ENCODE measurements around the gene CLSTN1.
"Not testable (repeated sequence)": the region's sequence is repeated elsewhere in the genome, so short reads cannot be mapped to it uniquely, and the experiment has no call there.

Gene CLSTN1

DNA sequence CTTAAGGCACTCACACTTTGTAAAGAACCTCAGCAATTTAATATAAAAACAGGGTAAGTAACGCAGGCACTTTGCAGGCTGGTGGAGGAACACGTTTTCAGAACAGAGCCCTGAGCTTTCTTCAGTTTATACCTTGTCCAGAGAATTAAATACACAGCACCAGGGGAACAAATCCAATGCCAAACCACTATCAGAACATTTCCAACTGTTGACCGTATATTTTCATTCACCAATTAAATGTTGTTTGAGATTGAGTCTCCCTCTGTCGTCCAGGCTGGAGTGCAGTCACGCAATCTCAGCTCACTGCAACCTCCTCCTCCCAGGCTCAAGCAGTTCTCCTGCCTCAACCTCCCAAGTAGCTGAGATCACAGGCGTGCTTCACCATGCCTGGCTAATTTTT, 29.7 kb downstream of the CLSTN1 start:
- DNase-seq: no peak

- DNase-seq: no peak
These were observed 30.5 kb downstream of the CLSTN1 start for GRCh38 chr1:9793291-9793690.

GRCh38 chr1:9792156-9793042, 31.4 kb downstream of the CLSTN1 start:
- peak; percentile 88 for DNase-seq

GRCh38 chr1:9789700-9790099, 34.1 kb downstream of the CLSTN1 start:
- not testable (repeated sequence) for DNase-seq

DNA sequence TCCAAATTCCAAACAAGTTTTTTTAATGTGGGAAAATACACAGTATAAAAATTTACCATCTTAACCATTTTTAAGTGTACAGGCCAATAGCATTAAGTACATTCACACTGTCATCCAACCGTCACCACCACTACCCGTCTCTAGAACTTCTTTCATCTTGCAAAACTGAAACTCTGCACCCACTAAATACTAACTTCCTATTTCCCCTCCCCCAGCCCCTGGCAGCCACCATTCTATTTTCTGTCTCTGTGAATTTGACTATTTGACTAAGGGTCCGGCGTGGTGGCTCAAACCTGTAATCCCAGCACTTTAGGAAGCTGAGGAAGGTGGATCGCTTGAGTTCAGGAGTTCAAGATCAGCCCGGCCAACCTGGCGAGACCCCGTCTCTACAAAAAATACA, 36.1 kb downstream of the CLSTN1 start:
- no peak for DNase-seq

GRCh38 chr1:9785406-9785805, 38.4 kb downstream of the CLSTN1 start:
- no peak for DNase-seq

GRCh38 chr1:9784508-9785133, 39.1 kb downstream of the CLSTN1 start:
- peak; percentile 44 for DNase-seq

DNA sequence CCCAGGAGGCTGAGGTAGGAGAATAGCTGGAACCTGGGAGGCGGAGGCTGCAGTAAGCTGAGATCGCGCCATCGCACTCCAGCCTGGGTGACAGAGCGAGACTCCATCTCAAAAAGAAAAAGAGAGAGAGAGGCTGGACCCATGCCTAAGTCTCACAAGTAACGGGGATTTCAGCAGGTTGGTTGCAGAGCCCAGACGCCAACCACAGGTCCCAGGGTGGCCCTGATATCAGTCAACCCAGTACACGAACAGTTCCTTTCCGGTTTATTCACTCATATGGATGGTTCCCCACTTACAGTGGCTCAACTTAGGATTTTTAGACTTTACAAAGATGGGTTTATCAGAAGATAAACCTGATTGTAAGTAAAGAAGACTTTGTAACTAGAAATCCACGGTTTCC, 40.9 kb downstream of the CLSTN1 start:
- no peak for DNase-seq

DNA sequence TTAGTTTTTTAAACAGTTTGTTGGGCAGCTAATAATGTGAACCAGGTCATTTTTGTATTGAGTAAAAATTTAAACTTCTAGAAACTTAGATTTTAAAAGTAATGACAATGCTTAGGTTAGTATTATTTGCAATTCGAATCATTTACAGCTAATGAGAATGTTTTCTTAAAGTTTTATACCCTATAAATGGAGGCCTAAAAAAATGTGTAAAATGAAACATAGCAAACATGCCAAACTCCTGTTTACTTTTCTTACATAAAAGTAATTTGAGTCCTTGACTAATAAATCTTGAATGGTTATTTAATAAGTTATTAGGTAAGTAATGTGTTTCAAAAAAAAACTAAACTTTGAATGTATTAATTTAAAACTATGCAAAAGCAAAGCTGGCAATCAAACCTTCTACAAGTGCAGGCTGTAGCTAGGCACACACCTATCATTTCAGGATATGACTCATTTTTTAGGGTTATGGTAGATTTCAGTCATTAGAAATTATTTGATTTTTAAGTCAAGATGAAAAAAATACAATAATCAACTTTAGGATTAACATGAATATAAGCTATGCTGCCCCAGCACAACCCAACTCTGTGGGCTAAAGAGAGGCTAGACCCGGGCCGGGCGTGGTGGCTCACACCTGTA, 41.5 kb downstream of the CLSTN1 start:
- DNase-seq: no peak

DNA sequence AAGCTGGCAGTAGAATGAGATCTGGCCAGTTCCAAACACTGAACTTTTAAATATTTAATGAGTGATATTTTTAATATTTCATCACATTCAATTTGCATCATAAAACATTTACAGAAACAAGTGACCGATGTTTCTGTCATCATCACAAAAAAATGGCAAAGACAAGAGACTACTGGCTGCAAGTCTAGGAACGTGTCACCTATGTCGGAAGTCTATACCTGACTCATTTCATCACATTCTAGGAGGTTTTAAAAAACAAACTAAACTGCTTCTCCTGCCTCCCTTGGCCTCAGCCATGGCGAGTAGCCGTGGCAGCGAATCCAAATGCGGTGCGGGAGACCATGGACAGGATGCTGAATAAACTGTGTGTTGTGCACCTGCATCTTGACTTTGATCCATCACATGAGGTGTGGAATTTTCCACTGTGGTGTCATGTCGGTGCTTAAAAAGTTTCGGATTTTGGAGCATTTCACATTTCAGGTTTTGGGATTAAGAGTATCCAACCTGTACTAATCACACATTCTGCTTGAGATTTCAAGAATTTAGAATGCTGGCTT, 43.1 kb downstream of the CLSTN1 start:
- DNase-seq: no peak

DNA sequence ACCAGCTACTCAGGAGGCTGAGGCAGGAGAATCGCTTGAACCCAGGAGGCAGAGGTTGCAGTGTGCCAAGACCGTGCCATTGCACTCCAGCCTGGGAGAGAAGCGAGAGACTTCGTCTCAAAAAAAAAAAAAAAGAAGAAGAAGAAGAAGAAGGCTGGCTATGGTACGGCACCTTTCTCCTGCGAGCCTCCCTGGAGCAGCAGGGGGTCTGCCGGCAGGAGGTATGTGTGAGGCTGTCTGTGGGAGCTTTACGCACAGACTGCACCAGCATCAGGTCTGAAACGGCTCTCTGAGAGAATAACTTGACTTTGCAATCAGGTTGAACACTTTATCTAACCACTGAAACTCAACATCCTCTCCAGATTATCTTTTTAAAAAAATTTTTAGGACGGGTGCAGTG, 44.9 kb downstream of the CLSTN1 start:
- no peak for DNase-seq

GRCh38 chr1:9776685-9777084, 47.1 kb downstream of the CLSTN1 start:
- no peak for DNase-seq

- DNase-seq: no peak
These were observed 48.8 kb downstream of the CLSTN1 start for GRCh38 chr1:9774712-9775679.

DNA sequence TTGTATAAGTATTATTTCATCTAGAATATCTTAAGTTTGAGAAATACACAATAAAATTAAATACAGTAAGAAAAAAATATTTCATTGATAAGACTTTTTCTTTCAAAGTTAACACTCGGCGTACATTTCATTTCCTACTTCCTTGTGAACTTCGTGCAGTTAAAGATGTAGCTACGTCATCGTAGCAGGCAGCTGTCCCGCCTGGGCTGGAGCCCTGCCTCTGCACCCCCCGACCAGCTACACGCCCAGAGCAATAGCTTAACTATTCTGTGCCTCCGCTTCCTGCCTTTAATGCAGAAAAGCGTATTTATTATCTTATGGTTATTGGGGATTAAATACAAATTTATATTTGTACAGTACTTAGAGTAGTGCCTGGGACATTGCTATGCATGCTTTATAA, 53.5 kb downstream of the CLSTN1 start:
- no peak for DNase-seq

- no peak for DNase-seq
These were observed 54.8 kb downstream of the CLSTN1 start for GRCh38 chr1:9768983-9769382.

GRCh38 chr1:9767964-9768668, 55.6 kb downstream of the CLSTN1 start:
- no peak for DNase-seq

DNA sequence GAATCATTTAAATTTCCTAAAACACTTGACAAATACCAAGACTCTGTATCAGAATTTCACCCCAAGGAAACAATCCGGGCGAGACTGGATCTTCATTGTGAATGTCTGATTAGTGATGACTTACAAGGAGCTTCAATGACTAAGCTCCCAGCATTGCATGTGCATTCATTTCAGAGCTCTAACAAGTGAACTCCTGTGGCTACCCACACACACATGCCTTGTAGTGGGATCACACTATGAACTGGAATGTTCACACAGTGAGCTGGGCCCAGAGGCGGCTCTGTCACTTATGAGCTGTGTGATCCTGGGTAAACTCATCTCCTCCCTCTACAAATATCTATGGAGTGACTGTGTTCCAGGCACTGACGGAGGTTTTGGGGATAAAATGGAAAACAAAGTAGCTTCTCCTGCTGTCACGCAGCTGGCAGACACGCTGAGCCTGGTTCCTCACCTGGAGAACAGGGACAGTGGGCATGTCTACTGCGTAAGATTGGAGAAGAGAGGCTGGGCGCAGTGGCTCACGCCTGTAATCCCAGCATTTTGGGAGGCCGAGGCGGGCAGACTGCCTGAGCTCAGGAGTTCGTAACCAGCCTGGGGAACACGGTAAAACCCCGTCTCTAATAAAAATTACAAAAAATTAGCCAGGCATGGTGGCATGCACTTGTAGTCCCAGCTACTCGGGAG, 56.9 kb downstream of the CLSTN1 start:
- DNase-seq: no peak

GRCh38 chr1:9764550-9764949, 59.2 kb downstream of the CLSTN1 start:
- no peak for DNase-seq

- no peak for DNase-seq
These were observed 59.9 kb downstream of the CLSTN1 start for GRCh38 chr1:9763914-9764313.

DNA sequence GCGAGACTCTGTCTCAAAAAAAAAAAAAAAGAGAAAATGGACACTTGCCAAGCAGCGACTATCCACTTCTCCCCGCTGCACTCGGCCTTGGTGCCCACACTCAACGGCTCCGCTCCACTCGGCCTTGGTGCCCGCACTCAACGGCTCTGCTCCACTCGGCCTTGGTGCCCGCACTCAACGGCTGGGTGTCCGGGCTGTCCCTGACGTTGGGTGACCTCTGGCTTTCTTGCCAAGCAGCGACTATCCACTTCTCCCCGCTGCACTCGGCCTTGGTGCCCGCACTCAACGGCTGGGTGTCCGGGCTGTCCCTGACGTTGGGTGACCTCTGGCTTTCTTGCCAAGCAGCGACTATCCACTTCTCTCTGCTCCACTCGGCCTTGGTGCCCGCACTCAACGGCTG, 61.3 kb downstream of the CLSTN1 start:
- not testable (repeated sequence) for DNase-seq

DNA sequence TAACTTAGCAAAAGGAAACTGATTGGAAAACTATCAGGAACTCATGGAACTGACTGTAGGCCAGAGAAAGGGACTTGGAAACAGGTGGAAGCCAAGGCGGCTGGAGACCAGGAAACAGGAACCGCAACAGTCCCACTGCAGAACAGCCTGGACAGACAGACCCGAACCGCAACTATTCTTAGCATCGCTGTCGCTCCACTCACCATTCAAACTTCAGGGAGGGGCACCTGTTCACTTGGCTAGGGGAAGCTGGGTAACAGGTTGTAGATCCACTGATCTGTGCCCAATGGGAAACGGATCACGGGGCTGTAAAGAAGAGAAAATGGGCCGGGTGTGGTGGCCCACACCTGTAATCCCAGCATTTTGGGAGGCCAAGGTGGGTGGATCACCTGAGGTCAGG, 61.9 kb downstream of the CLSTN1 start:
- DNase-seq: no peak

All from DMS153 (cell line).